PC-9 (cell line): ENCODE measurements around the gene CSRP1. TPM values are rescaled to one million over a fixed set of nuclear protein-coding genes. Genes with fewer than 3 reads are reported as not detected.

ENCODE experiments used
- BruUV-seq: library from RNA; stranded (reverse); fragments of 400-500 nt; replicated peaks from 2 replicates; lab custom pipeline; 2021; lab: Mats Ljungman, UMichigan
- CTCF ChIA-PET: fragments of 300-600 bp; sonication (Branson Sonifier 250); formaldehyde crosslinking; loops from one replicate; lab custom pipeline; 2022; ENCODE audit warnings: antibody characterized with exemption; lab: Charles Lee
- POLR2A ChIA-PET: fragments of 300-600 bp; sonication (Branson Sonifier 250); formaldehyde crosslinking; loops from one replicate; lab custom pipeline; 2022; ENCODE audit warnings: antibody characterized with exemption; ENCODE audit not compliant: unreplicated experiment; lab: Charles Lee
- DNase-seq, 2 experiments: peaks; one replicate each; pipeline versions ENCODE4 v3.0.0 to v3.0.0-alpha.2; 2015 to 2022; ENCODE audit warnings: mixed read lengths in 1 of 2
- H2AFZ ChIP-seq: fragments of 200-600 bp; sonication (generic); 2 replicates; pipeline ENCODE4 v1.8.1; 2017; ENCODE audit warnings: antibody characterized with exemption
- H3F3A ChIP-seq: fragments of 200-600 bp; sonication (generic); 2 replicates; pipeline ENCODE4 v1.8.1; 2017; ENCODE audit warnings: antibody characterized with exemption, mild to moderate bottlenecking, low read depth; ENCODE audit not compliant: insufficient read depth
- H3K27ac ChIP-seq: fragments of 200-600 bp; sonication (generic); 2 replicates; pipeline ENCODE4 v1.6.1; 2016; ENCODE audit warnings: mixed run types
- H3K27me3 ChIP-seq: fragments of 200-600 bp; sonication (generic); 2 replicates; pipeline ENCODE4 v1.6.1; 2016; ENCODE audit warnings: low read depth, mixed run types; ENCODE audit not compliant: insufficient read depth
- H3K36me3 ChIP-seq: fragments of 200-600 bp; sonication (generic); 2 replicates; pipeline ENCODE4 v1.6.1; 2016; ENCODE audit warnings: low read depth, mixed run types
- H3K4me1 ChIP-seq: fragments of 200-600 bp; sonication (generic); replicated peaks from 2 replicates; pipeline ENCODE4 v1.6.1; 2016; ENCODE audit warnings: mixed run types; ENCODE audit not compliant: insufficient read depth
- H3K4me2 ChIP-seq: fragments of 200-600 bp; sonication (generic); 2 replicates; pipeline ENCODE4 v1.6.1; 2017; ENCODE audit warnings: mixed run types
- H3K4me3 ChIP-seq: fragments of 200-600 bp; sonication (generic); 2 replicates; pipeline ENCODE4 v1.6.1; 2016; ENCODE audit warnings: mixed run types
- H3K79me2 ChIP-seq: fragments of 200-600 bp; sonication (generic); 2 replicates; pipeline ENCODE4 v1.6.1; 2017; ENCODE audit warnings: low read depth, mixed run types
- H3K9me2 ChIP-seq: fragments of 200-600 bp; sonication (generic); 2 replicates; pipeline ENCODE4 v1.8.1; 2017; ENCODE audit warnings: mild to moderate bottlenecking; ENCODE audit not compliant: insufficient read depth
- H3K9me3 ChIP-seq: fragments of 200-600 bp; sonication (generic); 2 replicates; pipeline ENCODE4 v1.8.1; 2016; ENCODE audit warnings: low read depth; ENCODE audit not compliant: insufficient read depth
- H4K20me1 ChIP-seq: fragments of 200-600 bp; sonication (generic); 2 replicates; pipeline ENCODE4 v1.8.1; 2017; ENCODE audit not compliant: insufficient read depth
- CTCF ChIP-seq: fragments of 200-600 bp; sonication (generic); conservative IDR thresholded peaks from 2 replicates; pipeline ENCODE4 v1.6.1; 2017; ENCODE audit warnings: mixed run types, antibody characterized with exemption, mild to moderate bottlenecking, moderate library complexity
- EZH2 ChIP-seq: fragments of 200-600 bp; sonication (generic); IDR thresholded peaks from 2 replicates; pipeline ENCODE4 v1.8.0; 2017; ENCODE audit warnings: antibody characterized with exemption, low read depth
- intact Hi-C: fragments of 100-400 bp; cut with micrococcal nuclease; formaldehyde crosslinking; loops from one replicate; pipeline ENCODE4 v1.10.0; 2022; ENCODE audit not compliant: unreplicated experiment
- total RNA-seq: library from RNA; stranded (reverse); gene quantifications from 2 replicates; pipeline ENCODE4 v1.2.3, GENCODE V29; 2021

CSRP1 gene
- total RNA-seq, 1 experiment from 2014 or later = 61.3 TPM

GRCh38 chr1:201510734-201511133 is 3.8 kb upstream of the CSRP1 start:
- Histone ChIP-seq H3K27ac (no peak overlapping the region), H3F3A (peaks cover 46% of the 10 kb centered on the region), H2AFZ (no peak overlapping the region), H3K36me3 (no peaks in the 10 kb centered on the region), H3K4me2 (no peak overlapping the region), H3K79me2 (no peaks in the 10 kb centered on the region), H3K4me1 (peaks cover 46% of the 10 kb centered on the region), H3K9me2 (no peaks in the 10 kb centered on the region), H3K27me3 (no peaks in the 10 kb centered on the region), H3K9me3 (no peaks in the 10 kb centered on the region), H4K20me1 (no peaks in the 10 kb centered on the region), H3K4me3 (no peak overlapping the region)
- no peak for TF ChIP-seq EZH2
- TF ChIP-seq CTCF = no peak
- BruUV-seq = no TSS peak
- POLR2A ChIA-PET = interaction anchor here (0.6 kb wide), 1 partner anchor 21 kb away, joined by 5 read pairs; no protein-coding TSS in a partner anchor
- intact Hi-C loops = no loop called here
- no peak for DNase-seq
- CTCF ChIA-PET = interaction anchor here (1.5 kb wide), 1 partner anchor 29 kb away, joined by 8 read pairs; no protein-coding TSS in a partner anchor

- H3K4me1 ChIP-seq = peaks cover 44% of the 10 kb centered on the region
- no peaks in the 10 kb centered on the region for H3K27me3 ChIP-seq
- no peak for DNase-seq
- no peaks in the 10 kb centered on the region for H3K9me2 ChIP-seq
- H3F3A ChIP-seq = peaks cover 45% of the 10 kb centered on the region
- no peak overlapping the region for H3K27ac ChIP-seq
- no peaks in the 10 kb centered on the region for H3K79me2 ChIP-seq
- H3K9me3 ChIP-seq = no peaks in the 10 kb centered on the region
- H3K4me2 ChIP-seq = no peak overlapping the region
- H3K4me3 ChIP-seq = no peak overlapping the region
- CTCF ChIA-PET = interaction anchor here (0.6 kb wide), 1 partner anchor 74 kb away, joined by 3 read pairs; no protein-coding TSS in a partner anchor
- intact Hi-C loops = no loop called here
- POLR2A ChIA-PET = interaction anchor here (0.6 kb wide), 1 partner anchor 20 kb away, joined by 5 read pairs; no protein-coding TSS in a partner anchor
- no peak for TF ChIP-seq EZH2
- no peak for TF ChIP-seq CTCF
- no peaks in the 10 kb centered on the region for H3K36me3 ChIP-seq
- no peak overlapping the region for H2AFZ ChIP-seq
- BruUV-seq = no TSS peak
- no peaks in the 10 kb centered on the region for H4K20me1 ChIP-seq
Observed at GRCh38 chr1:201509601-201510374, 2.9 kb upstream of the CSRP1 start.

GRCh38 chr1:201508809-201509208 is 1.9 kb upstream of the CSRP1 start:
- Histone ChIP-seq H3K9me2 (no peaks in the 10 kb centered on the region), H3K27ac (no peak overlapping the region), H3K27me3 (no peaks in the 10 kb centered on the region), H3K79me2 (no peaks in the 10 kb centered on the region), H2AFZ (no peak overlapping the region), H3K4me3 (no peak overlapping the region), H3K4me1 (peaks cover 40% of the 10 kb centered on the region), H3K4me2 (no peak overlapping the region), H3K9me3 (no peaks in the 10 kb centered on the region), H3K36me3 (no peaks in the 10 kb centered on the region), H3F3A (peaks cover 51% of the 10 kb centered on the region), H4K20me1 (no peaks in the 10 kb centered on the region)
- DNase-seq = peak in 1 of 2 experiments; percentile 58
- intact Hi-C loops = no loop called here
- no TSS peak for BruUV-seq
- ChIA-PET POLR2A (no interaction called here), CTCF (no interaction called here)
- TF ChIP-seq EZH2 (no peak), CTCF (no peak)
